Keratinocyte (primary cell): ENCODE results near the gene NOD1.

Experiments used
- EZH2 ChIP-seq: IDR thresholded peaks from one replicate; pipeline ENCODE4 v1.6.1; 2012; ENCODE audit warnings: inconsistent platforms, mild to moderate bottlenecking, low read length, moderate library complexity
- TF ChIP-seq, protein P1 (sequence below), 3 experiments: IDR thresholded peaks in 1 of 3; conservative IDR thresholded peaks in 1 of 3; optimal IDR thresholded peaks in 1 of 3; 2 replicates in 2 of 3; 3 replicates in 1 of 3; pipeline versions ENCODE3 to v1.5.1; 2011; ENCODE audit warnings: low read length in 3 of 3, mild to moderate bottlenecking in 3 of 3, moderate library complexity in 2 of 3, control low read depth in 1 of 3, inconsistent platforms in 1 of 3; ENCODE audit not compliant: insufficient read depth in 2 of 3; ENCODE audit errors: extremely low read depth in 1 of 3

DNA sequence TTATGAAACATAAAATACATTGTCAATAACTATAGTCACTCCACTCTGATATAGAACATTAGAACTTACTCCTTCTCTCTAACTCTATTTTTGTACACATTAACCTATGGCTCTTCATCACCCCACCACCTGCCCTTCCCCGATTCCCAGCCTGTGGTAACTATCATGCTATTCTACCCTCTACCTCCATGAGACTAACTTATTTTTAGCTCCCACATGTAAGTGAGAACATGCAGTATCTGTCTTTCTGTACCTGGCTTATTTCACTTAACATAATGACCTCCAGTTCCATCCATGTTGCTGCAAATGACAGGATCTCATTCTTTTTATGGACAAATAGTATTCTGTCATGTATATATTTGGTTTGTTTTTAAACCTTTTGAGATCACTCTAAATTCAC, 8.8 kb upstream of the NOD1 start:
- TF ChIP-seq, protein P1, sequence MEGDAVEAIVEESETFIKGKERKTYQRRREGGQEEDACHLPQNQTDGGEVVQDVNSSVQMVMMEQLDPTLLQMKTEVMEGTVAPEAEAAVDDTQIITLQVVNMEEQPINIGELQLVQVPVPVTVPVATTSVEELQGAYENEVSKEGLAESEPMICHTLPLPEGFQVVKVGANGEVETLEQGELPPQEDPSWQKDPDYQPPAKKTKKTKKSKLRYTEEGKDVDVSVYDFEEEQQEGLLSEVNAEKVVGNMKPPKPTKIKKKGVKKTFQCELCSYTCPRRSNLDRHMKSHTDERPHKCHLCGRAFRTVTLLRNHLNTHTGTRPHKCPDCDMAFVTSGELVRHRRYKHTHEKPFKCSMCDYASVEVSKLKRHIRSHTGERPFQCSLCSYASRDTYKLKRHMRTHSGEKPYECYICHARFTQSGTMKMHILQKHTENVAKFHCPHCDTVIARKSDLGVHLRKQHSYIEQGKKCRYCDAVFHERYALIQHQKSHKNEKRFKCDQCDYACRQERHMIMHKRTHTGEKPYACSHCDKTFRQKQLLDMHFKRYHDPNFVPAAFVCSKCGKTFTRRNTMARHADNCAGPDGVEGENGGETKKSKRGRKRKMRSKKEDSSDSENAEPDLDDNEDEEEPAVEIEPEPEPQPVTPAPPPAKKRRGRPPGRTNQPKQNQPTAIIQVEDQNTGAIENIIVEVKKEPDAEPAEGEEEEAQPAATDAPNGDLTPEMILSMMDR (optimal IDR thresholded peaks at IDR 0.05 in 1 of 3, IDR thresholded peaks at IDR 0.05 in 1 of 3, conservative IDR thresholded peaks at IDR 0.05 in 1 of 3; ENCODE audit: extremely low read depth in 1 of 3, insufficient read depth in 2 of 3, low read length in 3 of 3), result no peak
- no peak for TF ChIP-seq EZH2
